K562 (cell line): ENCODE results near the gene EFNA1. TPM values are rescaled to one million over a fixed set of nuclear protein-coding genes. Genes with fewer than 3 reads are reported as not detected.

Experiments
- CBFA2T2 ChIP-seq: fragments of 450-650 bp; conservative IDR thresholded peaks from 2 replicates; pipeline ENCODE4 v1.6.1; 2017; ENCODE audit warnings: mild to moderate bottlenecking
- CXXC5 ChIP-seq: fragments of 250-450 bp; sonication (Bioruptor Pico); IDR thresholded peaks from 2 replicates; pipeline ENCODE4 v1.8.0; 2022; ENCODE audit warnings: inconsistent platforms, mild to moderate bottlenecking, moderate library complexity
- EP300 ChIP-seq: IDR thresholded peaks from 2 replicates; pipeline ENCODE4 v1.6.1; 2012; ENCODE audit warnings: low read length, improper control_type of control experiment
- HDAC1 ChIP-seq, 2 experiments: fragments of 450-650 bp; IDR thresholded peaks; 2 replicates each; pipeline ENCODE4 v1.6.1; 2016 to 2017; ENCODE audit warnings: inconsistent platforms in 1 of 2, mild to moderate bottlenecking in 1 of 2, moderate library complexity in 1 of 2
- HMG20B ChIP-seq: fragments of 250-450 bp; sonication (Bioruptor Pico); IDR thresholded peaks from 2 replicates; pipeline ENCODE4 v1.5.0; 2021; ENCODE audit warnings: mild to moderate bottlenecking
- HNRNPLL ChIP-seq: fragments of 200-400 bp; formaldehyde crosslinking; IDR thresholded peaks from 2 replicates; pipeline ENCODE4 v1.6.1; 2017; ENCODE audit warnings: low read length, low read depth, mild to moderate bottlenecking; ENCODE audit not compliant: poor library complexity, severe bottlenecking
- MAFK ChIP-seq: IDR thresholded peaks from 2 replicates; pipeline ENCODE4 v1.6.1; 2011; ENCODE audit warnings: low read length, improper control_type of control experiment
- MAZ ChIP-seq, 2 experiments: fragments of 450-650 bp in 1 of 2; sonication (generic) in 1 of 2; formaldehyde crosslinking; IDR thresholded peaks in 1 of 2; conservative IDR thresholded peaks in 1 of 2; 2 replicates each; pipeline versions ENCODE4 v1.4.0 to v1.5.0; 2020; ENCODE audit warnings: mild to moderate bottlenecking in 1 of 2, missing genetic modification reagents in 1 of 2
- NR2C1 ChIP-seq, 2 experiments: fragments of 450-650 bp; IDR thresholded peaks; 2 replicates each; pipeline ENCODE4 v1.6.1; 2017; ENCODE audit warnings: mild to moderate bottlenecking in 2 of 2, antibody characterized with exemption in 1 of 2, inconsistent platforms in 1 of 2, missing compliant biosample characterization in 1 of 2, missing genetic modification characterization in 1 of 2
- RBM17 ChIP-seq: fragments of 200-400 bp; formaldehyde crosslinking; IDR thresholded peaks from 2 replicates; pipeline ENCODE4 v1.6.1; 2017; ENCODE audit warnings: low read depth, mild to moderate bottlenecking, low read length, borderline replicate concordance
- SAFB ChIP-seq: fragments of 200-400 bp; formaldehyde crosslinking; IDR thresholded peaks from 2 replicates; pipeline ENCODE4 v1.6.1; 2017; ENCODE audit warnings: low read depth, low read length, borderline replicate concordance
- TARDBP ChIP-seq: fragments of 450-650 bp; IDR thresholded peaks from 2 replicates; pipeline ENCODE4 v1.6.1; 2016
- XRCC5 ChIP-seq: fragments of 200-400 bp; formaldehyde crosslinking; IDR thresholded peaks from 2 replicates; pipeline ENCODE4 v1.6.1; 2017; ENCODE audit warnings: low read depth, mild to moderate bottlenecking, low read length
- ZBED1 ChIP-seq: IDR thresholded peaks from 2 replicates; pipeline ENCODE4 v1.6.1; 2014
- ZBTB12 ChIP-seq: fragments of 250-450 bp; sonication (Bioruptor Pico); IDR thresholded peaks from 2 replicates; pipeline ENCODE4 v1.4.0; 2020
- ZKSCAN1 ChIP-seq: fragments of 150-350 bp; IDR thresholded peaks from 2 replicates; pipeline ENCODE4 v1.6.1; 2016; ENCODE audit warnings: low read depth, low read length
- ZNF639 ChIP-seq, 2 experiments: fragments of 200-800 bp in 1 of 2; sonication (Bioruptor generic) in 1 of 2; sonication (generic) in 1 of 2; formaldehyde crosslinking in 1 of 2; IDR thresholded peaks in 1 of 2; conservative IDR thresholded peaks in 1 of 2; 2 replicates each; pipeline versions ENCODE4 v1.5.0 to v1.6.1; 2016 to 2020; ENCODE audit warnings: missing compliant biosample characterization in 1 of 2, missing genetic modification characterization in 1 of 2, missing genetic modification reagents in 1 of 2
- polyA plus RNA-seq, 8 experiments: library from polyadenylated mRNA; depleted of rRNA in 4 of 8; stranded (reverse) in 5 of 8; unstranded in 3 of 8; fragments of >200 nt; fragmentation: Nextera tagmentation in 2 of 8; fragmentation: Illumina TruSeq in 1 of 8; extraction: Ambion mirVana in 2 of 8; extraction: Trizol in 1 of 8; gene quantifications; 2 replicates each; pipeline versions ENCODE4 v1.2.1 to v1.2.3, GENCODE V29; 2011 to 2014; ENCODE audit warnings: inconsistent platforms in 1 of 8, missing spikeins in 1 of 8
- total RNA-seq, 7 experiments: library from RNA; depleted of rRNA in 6 of 7; stranded (reverse); fragments of >200 nt in 6 of 7; fragmentation: Illumina TruSeq in 2 of 7; extraction: Trizol in 2 of 7; gene quantifications; 2 replicates each; pipeline versions ENCODE4 v1.2.1 to v1.2.3, GENCODE V29; 2011 to 2021; ENCODE audit warnings: low replicate concordance in 1 of 7
- TF ChIP-seq, protein P1 (sequence below): fragments of 450-650 bp; IDR thresholded peaks from 2 replicates; pipeline ENCODE4 v1.6.1; 2014; ENCODE audit warnings: low read depth, mild to moderate bottlenecking, moderate library complexity, borderline replicate concordance
- TF ChIP-seq, protein P2 (sequence below): IDR thresholded peaks from 2 replicates; pipeline ENCODE4 v1.6.1; 2011; ENCODE audit warnings: borderline replicate concordance, low read depth, mild to moderate bottlenecking, moderate library complexity, low read length; ENCODE audit not compliant: insufficient read depth, poor library complexity, severe bottlenecking

EFNA1 gene
- total and polyA plus RNA-seq, 9 of the 15 experiments (the other 6 are each of a cell fraction or from before 2014, with no cell fraction given) = 2.1 to 9.3 (median 3.0) TPM

DNA sequence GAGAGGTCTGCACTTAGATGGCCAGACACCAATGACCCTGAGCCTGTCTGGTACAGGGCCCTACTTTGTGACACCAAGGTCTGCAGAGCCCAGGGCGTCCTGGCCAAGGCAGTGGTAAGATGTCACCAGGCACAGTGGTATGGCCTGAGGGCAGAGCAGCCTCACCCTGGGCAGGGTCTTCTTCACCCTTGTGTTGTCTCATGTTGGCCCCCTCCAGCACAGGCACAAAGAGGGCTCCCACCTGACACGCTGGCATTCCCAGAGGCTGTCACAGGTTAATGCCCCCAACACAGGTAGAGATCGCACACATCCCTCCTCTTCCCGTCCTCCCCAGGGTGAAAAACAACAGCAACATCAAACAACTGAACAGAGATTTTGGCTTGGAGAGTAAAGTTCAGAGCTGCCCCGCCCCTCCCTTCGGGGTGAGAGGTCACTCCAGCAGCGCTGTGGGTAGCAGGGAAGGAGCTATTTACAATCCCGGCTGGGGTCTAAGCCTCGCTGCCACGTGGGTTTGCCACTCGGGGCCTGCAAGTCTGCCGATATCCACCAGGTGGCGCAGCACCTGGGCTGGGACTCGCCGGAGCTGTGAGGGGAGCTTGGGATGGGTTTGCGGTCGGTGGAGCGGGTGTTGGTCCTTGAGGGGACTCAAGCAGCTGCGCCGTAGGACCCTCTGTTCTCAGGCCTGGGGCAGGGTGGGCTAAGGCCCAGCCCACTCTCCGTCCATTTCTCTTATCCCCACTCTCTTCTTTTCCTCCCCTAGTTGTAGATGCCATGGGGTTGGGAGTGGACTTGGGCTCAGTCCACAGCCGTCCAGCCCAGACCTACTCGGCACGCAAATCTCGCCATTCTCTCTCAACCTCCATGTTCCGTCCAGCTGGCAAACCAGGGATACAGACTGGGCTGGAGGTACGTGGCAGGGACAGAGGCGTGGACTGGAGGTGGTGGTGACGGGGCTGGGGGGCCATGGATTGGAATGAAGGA lies 36.3 kb upstream of the EFNA1 start (continued):
- TF ChIP-seq, protein P1, sequence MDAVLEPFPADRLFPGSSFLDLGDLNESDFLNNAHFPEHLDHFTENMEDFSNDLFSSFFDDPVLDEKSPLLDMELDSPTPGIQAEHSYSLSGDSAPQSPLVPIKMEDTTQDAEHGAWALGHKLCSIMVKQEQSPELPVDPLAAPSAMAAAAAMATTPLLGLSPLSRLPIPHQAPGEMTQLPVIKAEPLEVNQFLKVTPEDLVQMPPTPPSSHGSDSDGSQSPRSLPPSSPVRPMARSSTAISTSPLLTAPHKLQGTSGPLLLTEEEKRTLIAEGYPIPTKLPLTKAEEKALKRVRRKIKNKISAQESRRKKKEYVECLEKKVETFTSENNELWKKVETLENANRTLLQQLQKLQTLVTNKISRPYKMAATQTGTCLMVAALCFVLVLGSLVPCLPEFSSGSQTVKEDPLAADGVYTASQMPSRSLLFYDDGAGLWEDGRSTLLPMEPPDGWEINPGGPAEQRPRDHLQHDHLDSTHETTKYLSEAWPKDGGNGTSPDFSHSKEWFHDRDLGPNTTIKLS = peak; percentile 68; the same call in 1 of the 2 replicates
- 0 out of 4 replicates have a peak, but pooled peaks of 1 of the 2 experiments have one; percentile 26 for TF ChIP-seq HDAC1 (IDR thresholded peaks at IDR 0.05)
- TF ChIP-seq HMG20B = no peak
- peak; percentile 28 for TF ChIP-seq CXXC5 (CRISPR knock-in tag)
- 0 out of 2 replicates have a peak, but pooled peaks have one; percentile 18 for TF ChIP-seq MAFK
- peak; percentile 33 to 78; a peak in 3 of 4 replicates for TF ChIP-seq MAZ (CRISPR knock-in tag; conservative IDR thresholded peaks at IDR 0.05 in 1 of 2, IDR thresholded peaks at IDR 0.05 in 1 of 2)
- TF ChIP-seq RBM17 = no peak
- TF ChIP-seq ZKSCAN1 = peak; percentile 40; the same call in 1 of the 2 replicates
- TF ChIP-seq, protein P2, sequence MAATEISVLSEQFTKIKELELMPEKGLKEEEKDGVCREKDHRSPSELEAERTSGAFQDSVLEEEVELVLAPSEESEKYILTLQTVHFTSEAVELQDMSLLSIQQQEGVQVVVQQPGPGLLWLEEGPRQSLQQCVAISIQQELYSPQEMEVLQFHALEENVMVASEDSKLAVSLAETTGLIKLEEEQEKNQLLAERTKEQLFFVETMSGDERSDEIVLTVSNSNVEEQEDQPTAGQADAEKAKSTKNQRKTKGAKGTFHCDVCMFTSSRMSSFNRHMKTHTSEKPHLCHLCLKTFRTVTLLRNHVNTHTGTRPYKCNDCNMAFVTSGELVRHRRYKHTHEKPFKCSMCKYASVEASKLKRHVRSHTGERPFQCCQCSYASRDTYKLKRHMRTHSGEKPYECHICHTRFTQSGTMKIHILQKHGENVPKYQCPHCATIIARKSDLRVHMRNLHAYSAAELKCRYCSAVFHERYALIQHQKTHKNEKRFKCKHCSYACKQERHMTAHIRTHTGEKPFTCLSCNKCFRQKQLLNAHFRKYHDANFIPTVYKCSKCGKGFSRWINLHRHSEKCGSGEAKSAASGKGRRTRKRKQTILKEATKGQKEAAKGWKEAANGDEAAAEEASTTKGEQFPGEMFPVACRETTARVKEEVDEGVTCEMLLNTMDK = peak; percentile 38
- peak; percentile 91 for TF ChIP-seq XRCC5
- TF ChIP-seq ZBTB12 (CRISPR knock-in tag) = no peak
- TF ChIP-seq TARDBP = no peak; the same call in 1 of the 2 replicates
- TF ChIP-seq CBFA2T2 = no peak
- TF ChIP-seq EP300 = peak; percentile 28; the same call in 1 of the 2 replicates
- TF ChIP-seq ZBED1 = no peak
- 0 out of 2 replicates have a peak, but pooled peaks have one; percentile 17 for TF ChIP-seq SAFB
- TF ChIP-seq HNRNPLL = peak; percentile 15
- TF ChIP-seq ZNF639 (CRISPR knock-in tag; conservative IDR thresholded peaks at IDR 0.05 in 1 of 2, IDR thresholded peaks at IDR 0.05 in 1 of 2) = no peak
- TF ChIP-seq NR2C1 (IDR thresholded peaks at IDR 0.05) = peak; percentile 83
- peak; percentile 71; the same call in 1 of the 2 replicates for TF ChIP-seq NR2C1 (tag; IDR thresholded peaks at IDR 0.05)
